Stomach (tissue), 4 donors: ENCODE data around the gene C1orf159.

Experiments
- CTCF ChIP-seq, 7 experiments: fragments of 450-650 bp in 4 of 7; fragments of 200-600 bp in 3 of 7; sonication (generic) in 3 of 7; IDR thresholded peaks; one replicate each; pipeline ENCODE4 v1.5.1; 2016 to 2019; ENCODE audit warnings: antibody characterized with exemption in 7 of 7, control low read depth in 2 of 7, mild to moderate bottlenecking in 1 of 7
- POLR2A ChIP-seq, 4 donors: fragments of 450-650 bp; IDR thresholded peaks; one replicate each; pipeline ENCODE4 v1.6.1; 2016; ENCODE audit warnings: antibody characterized with exemption in 4 of 4, control low read depth in 2 of 4, mild to moderate bottlenecking in 1 of 4, moderate library complexity in 1 of 4

GRCh38 chr1:1141244-1141910 lies 25.5 kb upstream of the C1orf159 start:
- TF ChIP-seq CTCF (IDR thresholded peaks at IDR 0.05) = no peak
- TF ChIP-seq POLR2A (IDR thresholded peaks at IDR 0.05) = no peak
